Peyer's patch (tissue), 4 donors: Measurements from ENCODE around the gene STYXL1.

Experiments
- CTCF ChIP-seq, 6 experiments: fragments of 450-650 bp in 4 of 6; fragments of 200-600 bp in 2 of 6; sonication (generic) in 1 of 6; IDR thresholded peaks; one replicate each; pipeline ENCODE4 v1.5.1; 2017 to 2019; ENCODE audit warnings: antibody characterized with exemption in 6 of 6, mild to moderate bottlenecking in 3 of 6, moderate library complexity in 1 of 6
- POLR2A ChIP-seq, 2 donors: fragments of 450-650 bp; IDR thresholded peaks; one replicate each; pipeline ENCODE4 v1.5.1; 2017; ENCODE audit warnings: antibody characterized with exemption in 2 of 2, mild to moderate bottlenecking in 2 of 2, moderate library complexity in 2 of 2

GRCh38 chr7:75998038-75998437 is 49.8 kb downstream of the STYXL1 start:
- TF ChIP-seq POLR2A (IDR thresholded peaks at IDR 0.05) (no peak), CTCF (IDR thresholded peaks at IDR 0.05) (no peak)
